NOMO-1 (cell line): ENCODE data around the gene SLC19A1.
"Not testable (repeated sequence)": the region's sequence is repeated elsewhere in the genome, so short reads cannot be mapped to it uniquely, and the experiment has no call there.

ENCODE experiments used
- DNase-seq, 2 experiments: peaks; one replicate each; lab custom pipeline; 2025; ENCODE audit not compliant: unreplicated experiment in 2 of 2; lab: John Stamatoyannopoulos, UW

Gene SLC19A1

DNA sequence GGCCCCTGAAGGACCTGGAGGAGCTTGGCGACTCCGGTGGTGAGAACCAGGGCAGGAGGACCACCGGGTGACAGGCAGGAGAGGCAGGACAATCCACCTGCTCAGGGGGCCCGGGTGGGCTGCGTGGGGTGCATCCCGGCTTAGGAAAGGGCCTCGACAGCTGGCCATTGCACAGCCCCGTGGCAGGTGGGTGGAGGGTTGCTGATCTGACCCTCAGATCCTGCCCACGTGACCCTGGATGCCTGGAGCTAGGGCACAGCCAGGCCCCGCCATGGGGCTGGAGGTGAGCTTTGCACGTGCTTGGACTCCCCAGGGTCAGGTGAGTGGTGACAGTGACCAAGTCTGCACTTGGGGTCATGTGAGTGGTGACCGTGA, 35.5 kb upstream of the SLC19A1 start:
- no peak for DNase-seq

GRCh38 chr21:45576838-45577737, 34.8 kb upstream of the SLC19A1 start:
- DNase-seq, result no peak

GRCh38 chr21:45575993-45576837, 34.0 kb upstream of the SLC19A1 start:
- no peak for DNase-seq

- no peak for DNase-seq
Measured at GRCh38 chr21:45575304-45575992, 33.2 kb upstream of the SLC19A1 start.

GRCh38 chr21:45574691-45575090, 32.5 kb upstream of the SLC19A1 start:
- no peak for DNase-seq

DNA sequence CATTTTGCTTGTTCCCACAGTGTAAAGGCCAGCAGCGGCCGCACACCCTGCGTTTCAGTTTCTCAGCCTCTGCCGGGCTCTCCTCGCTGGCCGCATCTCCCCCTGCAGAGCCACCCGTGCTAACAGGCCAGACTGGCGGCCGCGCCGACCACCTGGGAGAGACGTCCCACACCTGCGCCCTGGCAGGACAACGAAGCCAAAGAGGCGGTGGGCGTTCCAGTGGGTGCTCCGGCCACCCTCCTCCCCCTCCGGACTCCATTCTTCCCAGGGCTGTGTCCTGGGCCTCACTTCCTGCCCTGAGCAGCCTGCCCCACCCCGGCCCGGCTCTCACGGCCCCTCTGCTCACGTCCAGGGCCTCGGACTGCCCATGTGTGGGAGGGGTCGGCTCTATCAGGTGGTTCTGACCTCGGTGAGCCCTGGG, 31.9 kb upstream of the SLC19A1 start:
- DNase-seq, result no peak

DNA sequence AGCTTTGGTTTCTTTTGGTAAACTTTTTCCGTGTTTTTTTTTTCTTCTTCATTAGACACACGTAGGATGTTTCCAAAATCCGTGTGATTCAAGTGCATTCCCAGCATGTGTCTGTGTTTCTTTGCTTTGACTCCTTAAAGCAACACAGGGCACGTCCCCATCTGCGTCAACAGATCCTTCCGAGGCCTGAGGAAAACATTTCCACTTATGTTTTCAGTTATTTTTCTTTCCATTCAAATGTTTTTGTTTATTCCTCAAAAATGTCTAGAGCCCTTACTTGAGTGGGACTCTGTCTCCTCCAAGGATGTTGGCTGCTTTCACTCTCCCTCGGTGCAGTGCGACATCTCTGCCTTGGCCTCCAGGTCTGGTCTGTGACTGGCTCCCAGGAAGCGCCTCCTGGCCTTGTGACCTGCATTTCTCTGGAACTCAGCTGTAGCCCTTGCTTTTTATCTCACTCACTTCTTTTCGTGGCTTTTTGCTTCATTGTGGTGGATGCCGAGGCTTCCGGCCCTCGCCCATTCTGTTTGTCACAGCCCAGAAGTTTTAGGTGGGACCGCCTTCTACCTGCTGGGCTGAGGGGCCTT, 31.3 kb upstream of the SLC19A1 start:
- DNase-seq, result no peak

DNA sequence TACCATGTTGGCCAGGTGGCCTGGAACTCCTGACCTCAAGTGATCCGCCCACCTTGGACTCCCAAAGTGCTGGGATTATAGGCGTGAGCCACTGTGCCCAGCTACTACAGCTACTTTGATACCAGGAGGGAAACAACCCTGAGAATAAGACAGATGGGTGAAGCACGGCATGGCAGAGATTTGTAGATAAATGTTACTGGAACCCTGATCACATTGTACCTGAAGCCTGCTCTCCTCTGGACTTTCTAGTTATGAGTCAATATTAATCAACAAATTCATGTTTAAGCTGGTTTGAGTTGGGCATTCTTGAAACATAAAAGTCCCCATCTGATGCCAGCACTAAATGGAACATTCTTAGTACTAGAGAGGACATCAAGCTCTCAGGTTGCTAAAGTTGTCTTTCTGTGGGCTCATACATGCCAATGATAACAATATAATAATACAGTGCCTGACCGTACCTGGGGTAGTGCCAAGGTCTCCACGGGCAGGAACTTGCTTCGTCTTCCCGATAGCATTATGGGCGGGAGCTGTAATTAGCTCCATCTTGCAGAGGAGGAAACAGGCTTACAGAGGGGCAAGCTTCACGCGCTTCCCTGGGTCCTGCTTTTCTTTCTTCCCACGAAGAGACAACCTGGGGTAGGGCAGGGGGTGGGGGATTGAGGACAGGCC, 30.7 kb upstream of the SLC19A1 start:
- DNase-seq, result no peak

- DNase-seq, result no peak
Measured at GRCh38 chr21:45572231-45572630, 30.0 kb upstream of the SLC19A1 start.

DNA sequence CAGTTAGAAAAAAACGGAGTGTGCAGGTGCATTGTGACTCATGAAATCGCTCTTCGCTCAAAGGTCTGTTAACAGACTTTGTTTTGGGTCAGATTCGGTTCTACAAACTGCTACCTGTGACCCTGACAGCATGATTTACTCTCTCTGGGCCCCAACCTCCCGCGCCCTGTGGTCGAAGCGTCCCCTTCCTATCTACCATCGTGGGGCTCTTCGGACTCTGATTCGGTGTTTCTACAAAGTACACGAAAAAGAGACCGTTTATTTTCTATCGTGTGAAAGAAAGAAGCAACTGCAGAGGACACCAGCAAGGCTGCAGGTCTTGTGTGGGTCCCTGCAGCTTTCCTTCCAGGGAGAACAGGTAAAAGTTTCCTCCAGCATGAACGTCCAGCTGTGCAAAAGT, 29.4 kb upstream of the SLC19A1 start:
- DNase-seq, result no peak

- no peak for DNase-seq
Measured at GRCh38 chr21:45570826-45571601, 28.8 kb upstream of the SLC19A1 start.

DNA sequence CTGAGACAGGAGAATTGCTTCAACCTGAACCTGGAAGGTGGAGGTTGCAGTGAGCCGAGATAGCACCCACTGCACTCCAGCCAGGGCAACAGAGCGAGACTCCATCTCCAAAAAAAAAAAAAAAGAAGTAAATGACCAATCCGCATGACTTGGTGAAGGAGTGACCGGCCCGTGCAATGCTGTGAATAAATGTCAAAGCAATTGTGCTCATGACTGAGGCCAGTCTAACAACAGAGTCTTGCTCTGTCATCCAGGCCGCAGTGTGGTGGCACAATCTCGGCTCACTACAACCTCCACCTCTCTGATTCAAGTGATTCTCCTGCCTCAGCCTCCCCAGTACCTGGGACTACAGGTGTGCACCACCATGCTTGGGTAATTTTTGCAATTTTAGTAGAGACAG, 27.8 kb upstream of the SLC19A1 start:
- DNase-seq, result no peak

GRCh38 chr21:45568383-45568782, 26.1 kb upstream of the SLC19A1 start:
- DNase-seq, result no peak

- DNase-seq, result not testable (repeated sequence)
Measured at GRCh38 chr21:45564137-45564536, 21.9 kb upstream of the SLC19A1 start.

DNA sequence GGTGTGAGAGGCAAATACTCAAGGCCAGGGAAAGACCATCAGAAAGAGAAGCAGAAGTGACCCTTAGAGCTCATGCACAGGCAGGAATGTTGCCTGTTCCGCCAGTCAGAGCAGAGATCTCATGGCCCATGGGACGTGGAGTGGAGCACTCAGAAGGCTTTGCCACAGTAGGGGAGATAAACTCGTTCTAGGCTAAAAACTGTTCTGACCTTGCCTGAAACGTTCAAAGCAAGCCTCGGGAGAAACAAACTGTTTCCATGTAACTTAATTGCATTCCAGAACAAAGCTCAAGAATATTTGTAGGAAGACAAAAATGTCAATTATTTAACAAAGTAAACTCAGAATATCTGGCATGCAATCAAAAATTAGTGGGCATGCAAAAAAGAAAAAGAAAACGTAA, 20.7 kb upstream of the SLC19A1 start:
- DNase-seq, result no peak

- DNase-seq, result no peak
Measured at GRCh38 chr21:45562402-45562801, 20.2 kb upstream of the SLC19A1 start.

DNA sequence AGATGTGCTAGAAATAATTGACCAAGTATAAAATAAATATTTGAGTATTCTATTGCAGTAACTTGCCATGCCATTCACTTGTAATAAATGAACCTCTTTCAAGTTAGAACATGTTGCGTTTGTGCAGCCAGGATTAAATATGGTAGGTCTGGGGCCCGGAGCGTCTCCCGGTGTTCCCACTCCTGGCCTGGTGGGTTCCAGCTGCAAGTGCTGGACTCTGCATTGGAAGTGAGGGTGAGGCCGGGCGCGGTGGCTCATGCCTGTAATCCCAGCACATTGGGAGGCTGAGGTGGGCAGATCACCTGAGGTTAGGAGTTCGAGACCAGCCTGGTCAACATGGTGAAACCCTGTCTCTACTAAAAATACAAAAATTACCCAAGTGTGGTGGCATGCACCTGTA, 19.0 kb upstream of the SLC19A1 start:
- DNase-seq, result not testable (repeated sequence)

DNA sequence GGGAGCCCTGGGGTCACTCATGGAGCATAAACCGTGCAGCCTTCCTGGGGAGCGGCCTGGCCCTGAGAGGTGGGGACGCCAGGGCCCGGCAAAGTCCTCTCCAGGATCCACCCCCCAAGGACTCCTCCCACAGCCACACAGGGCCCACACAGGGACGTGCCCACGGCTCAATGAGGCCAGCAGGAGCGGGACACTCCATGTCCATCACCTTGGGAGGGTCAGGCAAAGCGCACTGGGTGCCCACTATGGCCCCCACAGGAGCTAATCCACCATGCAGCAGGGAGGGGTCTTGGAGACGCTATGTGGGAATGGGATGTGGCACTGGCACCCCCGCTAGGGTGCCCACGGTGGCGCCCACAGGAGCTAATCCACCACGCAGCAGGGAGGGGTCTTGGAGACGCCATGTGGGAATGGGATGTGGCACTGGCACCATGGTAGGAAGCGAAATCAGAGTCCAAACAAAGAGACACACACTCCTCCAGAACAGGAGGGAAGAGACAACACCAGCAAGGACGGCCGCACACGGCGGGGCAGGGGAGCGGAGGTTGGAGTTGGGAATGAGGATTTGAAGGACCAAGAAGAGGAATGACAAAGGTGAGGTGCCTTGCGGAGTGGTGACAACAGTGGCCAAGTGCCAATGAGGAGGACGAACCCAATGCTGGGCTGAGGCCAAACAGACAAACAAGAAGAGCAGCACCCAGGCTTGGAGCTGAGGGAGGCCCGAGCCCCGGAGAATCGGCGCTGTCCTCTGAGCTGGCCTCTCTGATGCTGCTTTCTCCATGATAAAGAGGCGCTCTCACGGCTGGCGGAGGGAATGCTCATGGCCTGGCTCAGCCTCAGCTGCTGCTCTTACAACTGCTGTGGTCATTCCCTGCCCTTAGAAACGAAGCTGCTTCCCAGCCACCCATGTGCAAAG, 18.1 kb upstream of the SLC19A1 start:
- no peak for DNase-seq
